Activated CD4-positive, alpha-beta T cell treated with anti-CD3 and anti-CD28 coated beads, Interleukin-10, Interleukin-2, amounts not matched to agents 100 ng/mL and 50 ng/mL, durations not matched to agents 16 hours and 8 hours (primary cell): ENCODE results near the gene IL13RA2.
A peak's percentile ranks its signal among the peaks of the same experiment; 100 is the strongest.

Experiments used
- DNase-seq: peaks from one replicate; pipeline ENCODE4 v3.0.0-alpha.2; 2020

The IL13RA2 gene, protein sequence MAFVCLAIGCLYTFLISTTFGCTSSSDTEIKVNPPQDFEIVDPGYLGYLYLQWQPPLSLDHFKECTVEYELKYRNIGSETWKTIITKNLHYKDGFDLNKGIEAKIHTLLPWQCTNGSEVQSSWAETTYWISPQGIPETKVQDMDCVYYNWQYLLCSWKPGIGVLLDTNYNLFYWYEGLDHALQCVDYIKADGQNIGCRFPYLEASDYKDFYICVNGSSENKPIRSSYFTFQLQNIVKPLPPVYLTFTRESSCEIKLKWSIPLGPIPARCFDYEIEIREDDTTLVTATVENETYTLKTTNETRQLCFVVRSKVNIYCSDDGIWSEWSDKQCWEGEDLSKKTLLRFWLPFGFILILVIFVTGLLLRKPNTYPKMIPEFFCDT

DNA sequence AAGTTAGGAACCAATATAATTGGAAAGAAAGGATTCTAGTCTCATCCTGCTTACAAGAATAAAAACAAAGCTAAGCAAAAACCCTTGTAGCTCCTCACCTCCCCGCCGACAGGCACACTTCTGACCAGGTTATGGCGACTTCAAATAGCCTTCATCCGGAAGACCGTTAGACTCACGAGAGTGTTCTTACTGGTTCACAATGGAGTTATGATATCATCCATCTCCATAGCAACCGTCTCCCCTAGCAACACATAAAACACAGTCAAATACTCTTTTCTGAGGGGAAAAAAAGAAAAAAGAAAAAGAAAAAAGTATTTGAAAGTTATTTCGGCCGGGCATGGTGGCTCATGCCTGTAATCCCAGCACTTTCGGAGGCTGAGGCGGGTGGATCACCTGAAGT is at the start of gene IL13RA2:
Gene IL13RA2 (minus strand): TSS at position 162 of the 400 bp plus-strand sequence. CDS start 347 bp downstream, outside the sequence.
- no peak for DNase-seq

DNA sequence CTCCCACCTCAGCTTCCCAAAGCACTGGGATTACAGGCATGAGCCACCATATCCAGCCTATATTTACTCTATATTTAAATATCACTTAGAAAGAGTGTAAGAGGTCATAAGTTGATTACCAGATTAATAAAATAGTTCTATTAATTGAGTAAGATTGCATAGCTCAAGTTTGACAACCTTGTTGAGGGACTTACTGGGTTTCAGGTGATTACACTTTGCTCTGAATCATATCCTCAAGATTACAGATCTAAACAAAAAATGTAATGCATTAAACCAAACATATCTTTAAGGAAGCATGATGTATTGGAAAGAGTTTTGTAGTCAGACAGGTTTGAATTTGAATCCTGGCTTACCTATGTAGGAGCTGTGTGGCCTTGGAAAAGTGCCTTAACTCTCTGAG is 47.9 kb upstream of the IL13RA2 start:
- DNase-seq, result no peak

DNA sequence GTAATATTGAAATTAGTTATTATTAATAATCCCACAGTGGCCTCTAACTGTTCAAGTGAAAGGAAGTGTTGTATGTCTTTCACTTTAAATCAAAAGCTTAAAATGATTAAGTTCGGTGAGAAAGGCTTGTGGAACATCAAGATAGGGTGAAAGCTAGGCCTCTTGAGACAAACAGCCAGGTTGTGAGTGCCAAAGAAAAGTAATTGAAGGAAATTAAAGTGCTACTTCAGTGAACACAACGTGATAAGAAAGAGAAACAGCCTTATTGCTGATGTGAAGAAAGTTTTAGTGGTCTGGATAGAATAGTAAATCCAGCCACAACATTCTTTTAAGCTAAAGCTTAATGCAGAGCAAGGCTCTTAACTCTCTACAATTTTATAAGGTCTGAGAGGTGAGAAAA is 42.6 kb upstream of the IL13RA2 start:
- no peak for DNase-seq

DNA sequence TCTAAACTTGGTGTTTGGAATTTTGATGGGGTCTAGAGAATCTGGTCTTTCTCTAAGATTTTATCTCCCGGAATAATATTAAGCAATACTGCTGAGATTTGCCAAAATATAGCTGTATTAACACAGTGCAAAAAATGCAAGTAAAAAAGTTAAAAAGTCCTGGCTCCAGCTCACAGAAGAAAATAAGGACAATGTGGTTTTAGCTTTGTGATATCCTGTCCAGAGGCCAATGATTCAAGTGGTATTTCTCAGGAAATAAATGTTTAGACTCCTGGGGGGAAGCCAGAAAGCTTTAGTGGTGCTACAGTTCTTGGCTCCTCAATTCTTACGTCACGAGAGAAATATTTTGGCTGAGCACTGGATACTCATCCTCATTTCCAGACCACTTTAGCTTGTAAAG is 40.9 kb upstream of the IL13RA2 start:
- no peak for DNase-seq

DNA sequence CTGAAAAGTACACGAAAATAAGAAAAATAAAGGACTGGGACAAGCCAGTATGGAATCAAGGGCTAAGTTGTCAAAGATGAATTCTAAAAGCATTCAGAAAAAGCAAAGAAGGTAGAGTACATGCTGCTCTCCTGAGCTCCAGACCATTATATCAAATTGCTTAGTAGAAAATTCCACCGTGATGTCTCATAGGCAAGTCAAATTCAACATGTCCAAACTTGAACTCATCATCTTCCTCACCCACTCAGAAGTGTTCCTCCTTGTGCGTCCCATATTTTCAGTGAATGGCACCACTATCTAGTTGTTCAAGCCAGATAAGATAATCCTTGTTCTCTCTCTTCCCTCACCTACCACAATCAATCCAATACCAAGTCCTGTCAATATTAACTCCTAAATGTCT is 37.5 kb upstream of the IL13RA2 start:
- no peak for DNase-seq

DNA sequence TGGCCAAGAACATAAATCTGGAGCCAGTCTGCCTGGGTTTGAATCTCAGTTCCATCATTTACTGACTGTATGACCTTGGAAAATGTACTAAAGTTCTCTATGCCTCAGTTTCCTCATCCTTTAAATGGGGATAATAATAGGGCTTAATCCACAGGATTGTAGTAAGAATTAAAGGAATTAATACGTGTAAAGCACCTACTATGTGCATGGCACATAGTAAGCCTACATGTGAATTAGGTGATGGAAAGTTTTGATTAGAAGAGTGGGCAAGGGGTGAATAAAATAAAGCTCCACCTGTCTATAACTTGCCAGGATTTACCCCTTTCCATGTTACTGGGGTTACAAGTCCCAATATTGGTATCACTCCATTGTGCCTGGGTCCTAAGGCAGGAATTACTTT is 35.8 kb upstream of the IL13RA2 start:
- DNase-seq, result no peak

DNA sequence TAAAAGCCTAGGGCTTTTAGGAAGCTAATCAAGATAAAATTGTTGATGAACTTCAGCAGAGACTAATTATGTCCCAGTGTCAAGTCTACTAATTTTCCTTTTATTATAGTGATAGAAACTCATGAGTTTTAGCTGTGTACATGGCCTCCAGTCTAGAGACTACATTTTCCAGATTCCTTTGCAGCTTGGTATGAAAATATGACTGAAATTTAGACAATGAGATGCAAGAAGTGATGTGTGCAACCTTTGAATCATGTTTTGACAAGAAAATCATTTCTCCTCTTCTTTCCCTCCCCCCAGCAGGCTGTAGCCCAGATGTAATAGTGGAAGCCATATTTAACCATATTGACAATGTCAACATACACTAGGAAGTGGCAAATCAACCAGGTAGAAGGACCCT is 30.3 kb upstream of the IL13RA2 start:
- no peak for DNase-seq

DNA sequence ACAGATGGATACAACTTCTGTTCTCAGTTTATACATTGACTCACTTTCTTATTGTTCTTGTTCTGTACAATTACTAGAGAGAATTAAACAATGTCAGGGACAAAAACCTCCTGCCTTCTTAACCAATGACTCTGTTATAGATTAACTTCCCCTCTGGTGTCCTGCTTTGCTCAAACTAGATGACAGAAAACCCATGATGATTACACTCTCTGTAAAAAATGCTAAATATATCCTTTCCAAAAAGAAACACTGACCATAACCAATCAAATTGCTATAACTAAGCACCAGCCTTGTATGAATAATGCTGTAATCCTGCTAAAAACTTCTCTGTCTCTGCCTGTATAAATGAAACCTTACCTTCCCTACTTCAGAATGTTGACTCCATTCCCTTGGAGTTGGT is 29.8 kb upstream of the IL13RA2 start:
- DNase-seq, result no peak

DNA sequence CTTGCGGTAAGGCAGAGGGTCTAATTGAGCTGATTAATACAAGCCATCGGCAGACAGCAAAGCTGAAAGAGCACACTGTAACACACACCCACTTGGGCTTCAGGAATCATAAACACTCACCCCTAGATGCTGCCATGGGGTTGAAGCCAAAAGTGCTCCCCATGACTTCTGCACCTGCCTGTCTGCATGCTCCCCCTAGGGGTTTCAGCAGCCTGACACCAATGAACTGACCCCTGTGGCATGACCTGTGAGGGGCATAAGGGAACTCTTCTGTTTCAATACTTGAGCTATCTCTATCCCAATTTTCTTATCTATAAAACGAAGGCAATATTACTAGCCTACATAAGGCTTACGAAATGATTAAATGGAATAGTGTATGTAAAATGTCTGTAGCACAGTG is 23.0 kb upstream of the IL13RA2 start:
- no peak for DNase-seq

DNA sequence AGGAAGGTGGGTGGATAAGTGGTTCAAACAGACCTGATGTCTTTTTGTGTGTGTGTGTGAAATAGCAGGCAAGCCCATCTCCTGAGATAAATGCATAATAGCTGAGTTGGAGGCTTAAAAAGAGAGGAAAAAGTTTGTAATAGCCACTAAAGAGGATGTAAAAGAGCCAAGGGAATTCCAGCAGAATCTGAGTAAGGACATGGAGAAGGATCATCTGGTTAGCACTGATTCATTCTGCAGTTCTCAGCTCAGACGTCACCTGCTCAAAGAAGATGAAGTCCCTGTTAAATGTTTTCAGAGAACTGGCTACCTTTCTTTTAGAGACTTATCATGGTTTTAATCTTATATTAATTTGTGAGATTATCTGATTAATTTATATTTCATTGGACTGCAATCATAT is 21.0 kb upstream of the IL13RA2 start:
- DNase-seq, result no peak

DNA sequence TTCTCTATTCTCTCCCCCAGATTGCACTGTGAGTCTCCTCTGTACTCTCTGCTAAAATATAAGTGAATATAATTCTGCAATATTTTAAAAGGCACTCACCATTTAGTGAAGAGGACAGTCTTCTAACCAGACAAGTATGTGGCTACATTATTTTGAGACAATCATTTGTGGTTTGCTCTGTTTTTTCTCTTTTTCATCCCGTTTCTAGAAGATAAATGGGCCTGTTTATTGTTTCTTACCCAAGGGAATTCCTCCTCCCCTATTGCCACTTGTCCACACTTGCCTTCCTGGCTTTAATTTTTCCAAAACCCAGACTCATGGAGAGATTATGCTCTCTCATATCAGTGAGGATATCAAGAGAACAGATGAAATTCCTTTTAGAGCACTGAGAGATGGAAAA is 18.6 kb upstream of the IL13RA2 start:
- no peak for DNase-seq

DNA sequence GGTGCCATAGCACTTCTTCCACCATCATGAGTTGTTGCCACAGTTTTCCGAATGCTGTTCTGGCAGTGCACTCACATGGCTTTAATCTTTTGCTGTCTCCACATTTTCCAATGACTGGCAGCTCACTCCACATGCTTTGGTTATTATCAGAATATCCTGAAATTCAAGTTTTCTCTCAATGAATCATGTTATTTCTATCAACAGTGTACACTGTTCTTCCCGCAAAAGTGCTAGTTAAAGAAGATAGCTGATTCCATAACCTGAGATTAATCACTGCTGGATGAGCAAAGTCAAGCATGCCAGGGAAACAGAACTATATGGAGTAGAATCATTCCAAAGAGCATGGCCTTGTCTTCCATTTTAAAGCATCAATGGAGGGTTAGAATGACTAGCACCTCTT is 14.6 kb upstream of the IL13RA2 start:
- DNase-seq, result no peak

DNA sequence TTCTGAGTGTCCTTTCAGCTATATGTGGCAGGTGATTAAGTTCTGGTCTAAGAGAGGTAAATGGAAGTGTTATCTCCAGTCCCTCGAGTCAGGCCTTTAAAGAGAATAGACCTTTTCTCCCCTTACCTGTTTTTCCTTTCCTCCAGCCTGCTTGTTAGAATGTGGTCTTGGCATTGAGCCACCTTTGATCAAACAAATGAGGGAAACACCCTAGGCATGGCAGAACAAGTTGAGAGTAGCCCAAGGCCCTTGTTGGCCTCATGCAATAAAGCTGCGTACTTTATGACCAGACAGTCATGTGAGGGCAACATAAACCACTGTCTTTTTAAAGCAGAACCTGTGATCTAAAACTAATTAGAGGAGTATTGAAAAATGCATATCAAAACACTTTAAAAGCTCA is 13.2 kb upstream of the IL13RA2 start:
- no peak for DNase-seq

DNA sequence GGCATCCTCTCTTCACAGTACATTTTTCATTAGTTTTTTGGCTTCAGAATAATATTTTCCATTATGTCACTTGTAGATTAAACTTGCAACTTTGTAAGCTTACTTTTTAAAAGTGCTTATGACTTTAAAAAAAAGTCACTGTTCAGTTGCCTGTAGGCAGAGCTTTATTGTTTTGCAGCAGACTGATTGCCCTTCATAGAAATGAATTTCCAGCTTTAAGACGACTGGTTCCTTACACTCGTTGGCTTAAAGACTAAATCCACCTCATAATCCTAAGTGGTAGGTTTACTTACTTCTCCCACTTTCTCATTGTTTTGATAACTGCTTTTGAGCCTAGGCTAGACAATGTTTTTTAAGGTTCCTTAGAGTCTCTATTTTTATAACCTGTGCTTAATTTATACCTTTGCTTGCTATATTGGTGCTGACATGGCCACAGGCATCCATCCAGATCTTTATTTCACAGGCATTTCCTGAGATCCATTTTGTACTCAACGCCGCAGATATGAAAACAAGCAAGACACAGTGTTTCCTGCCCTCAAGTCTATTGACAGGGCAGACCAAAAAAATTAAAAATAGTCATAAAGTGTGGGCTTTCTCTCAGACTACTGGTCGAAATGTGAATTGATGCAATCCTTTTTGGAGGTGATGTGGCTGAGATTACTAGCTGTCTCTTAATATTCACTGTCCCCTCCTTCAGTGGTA is 12.6 kb upstream of the IL13RA2 start:
- no peak for DNase-seq

DNA sequence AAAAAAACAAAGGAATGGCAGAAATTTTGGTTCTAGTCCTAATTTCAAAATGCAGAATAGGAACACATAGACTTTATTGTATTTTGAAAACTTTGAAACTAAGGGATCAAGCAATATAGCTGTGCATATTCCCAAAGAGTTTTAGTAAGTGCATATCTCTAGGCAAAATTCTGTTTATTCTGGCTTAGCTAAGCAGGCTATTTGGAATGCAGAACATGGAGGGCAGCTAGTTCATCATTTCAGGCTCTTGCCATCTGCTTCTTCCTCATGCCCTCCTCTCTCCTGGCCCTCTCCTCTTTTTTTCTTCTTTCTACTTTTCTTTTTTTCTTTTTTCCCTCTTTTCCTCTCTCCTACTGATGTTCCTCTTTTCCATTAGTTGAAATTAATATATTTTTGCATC is 12.0 kb upstream of the IL13RA2 start:
- DNase-seq, result no peak

DNA sequence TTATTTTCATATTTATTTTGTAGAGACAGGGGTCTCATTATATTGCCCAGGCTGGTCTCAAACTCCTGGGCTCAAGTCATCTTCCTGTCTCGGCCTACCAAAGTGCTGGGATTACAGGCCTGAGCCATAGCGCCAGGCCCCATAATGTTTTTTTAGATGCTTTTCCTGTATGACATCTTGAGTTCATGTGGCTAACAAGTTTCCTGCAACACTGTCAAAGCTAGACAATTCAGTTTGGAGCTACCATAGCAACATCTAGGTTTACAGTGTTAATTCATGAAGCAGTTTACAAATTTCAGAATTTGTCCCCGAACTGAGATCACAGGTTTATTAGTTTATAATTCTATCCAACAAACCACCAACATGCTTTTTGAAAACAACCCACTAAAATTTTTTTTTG is 6.4 kb upstream of the IL13RA2 start:
- DNase-seq, result no peak

DNA sequence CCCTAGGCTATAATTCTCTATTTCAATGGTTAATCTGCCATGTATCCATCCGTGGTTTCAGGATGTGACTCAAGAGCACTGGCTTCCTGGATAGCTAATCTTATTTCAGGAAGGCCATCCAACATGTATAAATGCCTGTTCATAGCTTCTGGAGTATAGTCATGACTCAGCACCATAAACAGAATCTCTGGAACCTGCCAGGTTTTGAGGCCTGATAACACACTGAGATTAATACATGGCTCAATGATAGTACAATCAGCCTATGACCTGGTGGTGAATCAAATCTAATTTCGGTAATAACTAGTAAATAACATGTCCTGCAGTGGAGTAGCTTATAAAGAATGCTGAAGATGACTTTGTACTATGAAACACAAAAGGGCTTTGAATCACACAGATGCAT is 5.7 kb upstream of the IL13RA2 start:
- no peak for DNase-seq

DNA sequence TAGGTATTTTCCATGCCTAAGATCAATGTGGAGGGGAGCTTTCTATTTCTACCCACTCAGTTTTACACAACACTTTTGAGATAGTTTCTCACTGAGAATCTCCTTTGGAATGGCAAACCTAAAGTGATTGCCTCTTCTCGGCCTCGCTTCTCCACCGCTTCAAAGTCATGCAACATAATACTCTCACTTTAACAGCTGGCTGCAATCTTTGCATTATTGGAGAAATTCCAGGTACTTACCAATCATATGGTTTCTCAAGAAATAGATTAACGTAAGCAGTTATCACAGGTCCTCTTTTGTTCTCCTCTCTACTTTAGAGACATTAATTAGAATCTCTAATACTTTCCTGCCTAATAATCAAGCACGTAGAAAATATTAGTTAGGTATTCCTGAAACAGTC is 3.7 kb upstream of the IL13RA2 start:
- DNase-seq, result no peak

DNA sequence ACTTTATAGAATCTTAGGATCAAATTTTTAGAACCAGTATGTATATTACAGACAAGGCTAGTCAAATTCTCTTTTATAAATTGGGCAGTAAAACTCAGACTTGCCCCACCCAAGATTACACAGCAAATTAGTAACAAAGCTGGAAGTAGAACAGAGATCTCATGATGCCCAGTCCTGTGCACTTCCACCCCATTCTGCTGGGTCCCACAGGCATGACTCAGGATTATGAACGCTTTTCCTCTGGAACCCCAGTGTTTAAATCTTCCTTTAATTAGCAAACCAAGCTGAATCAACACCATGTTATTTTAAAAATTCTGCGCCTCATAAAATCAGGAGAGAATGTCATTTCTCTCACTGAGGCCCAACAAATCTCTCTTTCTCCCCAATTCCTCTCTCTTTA is 1.5 kb upstream of the IL13RA2 start:
- no peak for DNase-seq

DNA sequence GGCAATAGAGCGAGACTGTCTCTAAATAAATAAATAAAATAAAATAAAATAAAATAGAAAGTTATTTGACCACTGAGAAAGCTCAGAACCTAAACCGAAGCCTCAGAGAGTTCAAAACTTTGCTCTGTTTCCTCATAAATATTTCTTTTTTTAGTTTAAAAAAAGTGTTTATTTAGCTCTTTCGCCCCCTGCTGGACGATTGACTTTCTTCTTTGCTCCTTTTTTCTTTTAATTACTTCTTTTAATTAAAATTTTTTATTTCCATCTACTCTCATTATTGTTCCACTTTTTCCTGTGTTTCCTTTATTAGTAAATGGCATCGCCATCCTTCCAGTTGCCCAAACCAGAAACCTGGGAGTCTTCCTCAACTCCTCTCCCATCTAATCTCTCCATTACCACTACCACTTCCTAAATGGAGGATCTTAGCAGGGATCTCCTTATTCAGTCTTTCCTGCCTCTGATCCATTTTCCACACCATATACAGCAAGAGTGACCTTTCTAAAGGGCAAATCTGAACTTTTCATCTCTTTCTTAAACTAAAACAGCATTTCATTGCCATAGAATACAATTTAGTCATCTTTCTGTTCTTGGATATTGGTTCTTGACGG is 728 bp upstream of the IL13RA2 start:
- peak; percentile 1 for DNase-seq

DNA sequence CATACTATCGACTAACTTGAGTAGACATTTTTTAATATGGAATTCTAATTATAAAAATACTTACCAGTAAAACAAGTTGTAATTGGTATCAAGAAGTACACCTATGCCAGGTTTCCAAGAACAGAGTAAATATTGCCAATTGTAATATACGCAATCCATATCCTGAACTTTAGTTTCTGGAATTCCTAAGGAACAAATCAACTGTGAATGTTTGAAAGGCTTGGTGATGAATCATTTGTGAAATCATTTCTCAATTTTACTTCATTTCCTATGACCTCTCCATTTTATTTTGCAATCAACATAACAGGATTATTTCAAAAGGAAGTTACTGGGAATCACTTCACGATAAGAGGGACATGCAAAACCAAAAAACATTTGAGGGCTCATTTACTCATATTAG is 3.7 kb downstream of the IL13RA2 start:
- no peak for DNase-seq

DNA sequence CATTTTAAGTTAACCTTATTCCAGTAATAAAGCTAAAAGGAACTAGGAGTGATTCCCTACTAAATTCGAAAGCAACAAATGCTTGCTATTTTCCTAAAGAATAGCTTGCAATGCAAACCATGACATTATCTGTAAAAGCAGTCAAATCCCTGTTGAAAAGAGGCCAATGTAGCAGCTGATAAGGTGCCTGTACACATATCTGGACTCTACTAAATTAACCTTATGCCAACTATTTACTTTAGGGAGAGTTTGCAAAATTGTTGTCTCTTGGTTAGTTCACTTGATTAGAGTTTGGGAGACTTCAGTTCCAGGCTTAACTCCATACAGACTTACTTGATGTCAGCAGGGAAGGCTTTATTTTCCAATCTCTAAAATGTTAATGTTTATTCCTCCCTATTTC is 6.0 kb downstream of the IL13RA2 start:
- DNase-seq, result no peak

DNA sequence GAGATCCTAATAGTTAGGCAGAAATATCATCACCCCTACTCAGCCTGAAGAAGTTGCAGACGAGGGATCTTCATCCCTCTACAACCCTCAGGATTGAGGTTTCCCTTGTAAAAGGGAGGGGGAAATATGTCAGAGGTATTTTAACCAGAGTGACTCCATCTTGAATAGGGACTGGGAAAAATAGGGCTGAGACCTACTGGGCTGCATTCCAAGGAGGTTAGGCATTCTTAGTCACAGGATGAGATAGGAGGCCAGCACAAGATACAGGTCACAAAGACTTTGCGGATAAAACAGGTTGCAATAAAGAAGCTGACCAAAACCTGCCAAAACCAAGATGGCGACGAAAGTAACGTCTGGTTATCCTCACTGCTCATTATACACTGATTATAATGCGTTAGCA is 17.5 kb downstream of the IL13RA2 start:
- DNase-seq, result no peak

DNA sequence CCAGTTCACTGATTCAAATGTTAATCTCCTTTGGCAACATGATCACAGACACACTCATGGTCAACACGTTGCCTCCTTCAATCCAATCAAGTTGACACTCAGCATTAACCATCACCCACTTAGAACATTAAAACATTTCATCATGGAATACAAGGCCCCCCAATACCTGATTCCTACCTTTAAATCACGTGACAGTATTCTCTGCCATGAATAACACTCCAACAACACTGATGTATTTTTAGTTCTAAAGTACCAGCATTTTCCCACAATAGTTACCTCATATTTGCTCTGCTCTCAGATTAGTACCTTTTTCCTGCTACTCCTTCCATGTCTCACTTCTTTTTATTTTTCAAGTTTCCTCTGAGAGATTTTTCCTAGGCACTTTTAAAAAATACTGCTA is 19.6 kb downstream of the IL13RA2 start:
- DNase-seq, result no peak
